Panc1 (cell line): Measurements from ENCODE around the gene IQSEC1.

Experiments
- POLR2AphosphoS5 ChIP-seq: IDR thresholded peaks from 2 replicates; pipeline ENCODE4 v1.6.1; 2012; ENCODE audit warnings: mild to moderate bottlenecking, low read depth, low read length, moderate library complexity
- TF ChIP-seq, protein P1 (sequence below): fragments of 450-650 bp; IDR thresholded peaks from 2 replicates; pipeline ENCODE4 v1.5.1; 2017; ENCODE audit warnings: mild to moderate bottlenecking

DNA sequence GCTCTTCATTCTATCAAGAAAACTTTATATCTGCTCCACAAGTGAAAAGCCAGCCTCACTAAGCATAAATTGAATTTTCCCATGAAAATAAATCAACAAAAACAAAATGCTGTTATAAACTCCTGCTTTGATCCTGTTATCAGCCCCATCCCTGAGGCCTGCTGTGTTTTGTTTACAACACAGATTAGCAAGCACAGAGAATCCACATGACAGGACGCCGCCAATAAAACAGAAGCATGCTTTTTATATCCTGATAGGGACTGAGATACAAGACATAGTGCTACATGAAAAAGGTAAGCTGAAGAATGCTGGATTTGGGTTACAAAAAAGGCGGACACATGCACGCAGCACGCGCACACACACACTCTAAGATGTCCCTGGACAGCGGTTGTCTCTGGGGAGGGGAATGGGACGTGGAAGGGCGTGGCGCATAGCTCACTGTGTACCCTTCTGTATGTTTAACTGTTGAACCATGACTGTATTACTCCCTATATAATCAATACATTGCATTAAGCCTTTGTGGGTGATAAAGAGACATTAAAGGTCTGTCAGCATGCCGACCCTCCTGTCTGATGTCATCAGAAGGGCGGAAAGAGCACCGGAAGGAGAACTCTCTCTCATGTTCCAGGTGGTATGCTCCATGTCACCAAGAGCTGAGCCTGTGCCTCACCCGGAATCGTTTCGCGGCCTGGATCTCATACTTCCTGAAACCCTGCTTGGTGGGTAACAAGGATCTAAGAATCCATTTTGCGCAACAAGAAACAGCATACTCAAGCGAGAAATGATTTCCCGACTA lies 93.9 kb downstream of the IQSEC1 start:
- TF ChIP-seq POLR2AphosphoS5: no peak
- TF ChIP-seq, protein P1, sequence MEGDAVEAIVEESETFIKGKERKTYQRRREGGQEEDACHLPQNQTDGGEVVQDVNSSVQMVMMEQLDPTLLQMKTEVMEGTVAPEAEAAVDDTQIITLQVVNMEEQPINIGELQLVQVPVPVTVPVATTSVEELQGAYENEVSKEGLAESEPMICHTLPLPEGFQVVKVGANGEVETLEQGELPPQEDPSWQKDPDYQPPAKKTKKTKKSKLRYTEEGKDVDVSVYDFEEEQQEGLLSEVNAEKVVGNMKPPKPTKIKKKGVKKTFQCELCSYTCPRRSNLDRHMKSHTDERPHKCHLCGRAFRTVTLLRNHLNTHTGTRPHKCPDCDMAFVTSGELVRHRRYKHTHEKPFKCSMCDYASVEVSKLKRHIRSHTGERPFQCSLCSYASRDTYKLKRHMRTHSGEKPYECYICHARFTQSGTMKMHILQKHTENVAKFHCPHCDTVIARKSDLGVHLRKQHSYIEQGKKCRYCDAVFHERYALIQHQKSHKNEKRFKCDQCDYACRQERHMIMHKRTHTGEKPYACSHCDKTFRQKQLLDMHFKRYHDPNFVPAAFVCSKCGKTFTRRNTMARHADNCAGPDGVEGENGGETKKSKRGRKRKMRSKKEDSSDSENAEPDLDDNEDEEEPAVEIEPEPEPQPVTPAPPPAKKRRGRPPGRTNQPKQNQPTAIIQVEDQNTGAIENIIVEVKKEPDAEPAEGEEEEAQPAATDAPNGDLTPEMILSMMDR: no peak
